ENCODE data around the gene POLR3A.

POLR3A gene

GRCh38 chr10:78041170-78042057 lies 12.1 kb upstream of the POLR3A start:
- no peak for DNase-seq (ENCODE audit: extremely low read depth, low read depth)
- H3K4me3 ChIP-seq (replicated peaks; ENCODE audit: low read depth, low read length), result no peak overlapping the region
- TF ChIP-seq CTCF (IDR thresholded peaks at IDR 0.05; ENCODE audit: low read depth, low read length, missing control alignments), result no peak

- H3K4me3 ChIP-seq (replicated peaks; ENCODE audit: low read depth, low read length), result no peak overlapping the region
- no peak for DNase-seq (ENCODE audit: extremely low read depth, low read depth)
- no peak for TF ChIP-seq CTCF (IDR thresholded peaks at IDR 0.05; ENCODE audit: low read depth, low read length, missing control alignments)
Observed at GRCh38 chr10:78039743-78040142, 10.4 kb upstream of the POLR3A start.

- TF ChIP-seq CTCF (IDR thresholded peaks at IDR 0.05; ENCODE audit: low read depth, low read length, missing control alignments), result no peak
- peak overlapping the region; percentile 78 for H3K4me3 ChIP-seq (replicated peaks; ENCODE audit: low read depth, low read length)
Observed at GRCh38 chr10:78038791-78039547, 9.7 kb upstream of the POLR3A start.

GRCh38 chr10:78038105-78038504 lies 8.8 kb upstream of the POLR3A start:
- DNase-seq (ENCODE audit: extremely low read depth, low read depth), result no peak
- no peak for TF ChIP-seq CTCF (IDR thresholded peaks at IDR 0.05; ENCODE audit: low read depth, low read length, missing control alignments)
- peak overlapping the region; percentile 78 for H3K4me3 ChIP-seq (replicated peaks; ENCODE audit: low read depth, low read length)

More at GRCh38 chr10:78038791-78039547, 9.7 kb upstream of the POLR3A start:
- DNase-seq (ENCODE audit: extremely low read depth, low read depth), result no peak

- TF ChIP-seq CTCF (IDR thresholded peaks at IDR 0.05; ENCODE audit: low read depth, low read length, missing control alignments), result no peak
- peak overlapping the region; percentile 78 for H3K4me3 ChIP-seq (replicated peaks; ENCODE audit: low read depth, low read length)
Observed at GRCh38 chr10:78035933-78036583, 6.7 kb upstream of the POLR3A start.

GRCh38 chr10:78035437-78035836 lies 6.1 kb upstream of the POLR3A start:
- no peak for DNase-seq (ENCODE audit: extremely low read depth, low read depth)
- no peak for TF ChIP-seq CTCF (IDR thresholded peaks at IDR 0.05; ENCODE audit: low read depth, low read length, missing control alignments)
- peak overlapping the region; percentile 78 for H3K4me3 ChIP-seq (replicated peaks; ENCODE audit: low read depth, low read length)

More at GRCh38 chr10:78035933-78036583, 6.7 kb upstream of the POLR3A start:
- no peak for DNase-seq (ENCODE audit: extremely low read depth, low read depth)
